SU-DHL-6 (cell line): ENCODE measurements around the gene RBM17.

Source experiments
- EZH2phosphoT487 ChIP-seq: fragments of 200-600 bp; sonication (generic), shearing (Covaris generic); conservative IDR thresholded peaks from 2 replicates; pipeline ENCODE4 v1.6.1; 2018; ENCODE audit warnings: mild to moderate bottlenecking, antibody characterized with exemption, low read length, moderate library complexity, mixed read lengths
- TF ChIP-seq, protein P1 (sequence below): fragments of 200-600 bp; sonication (generic); IDR thresholded peaks from one replicate; pipeline ENCODE4 v1.5.1; 2017; ENCODE audit warnings: antibody characterized with exemption, mild to moderate bottlenecking, low read length, moderate library complexity; ENCODE audit not compliant: insufficient read depth, poor library complexity, severe bottlenecking

DNA sequence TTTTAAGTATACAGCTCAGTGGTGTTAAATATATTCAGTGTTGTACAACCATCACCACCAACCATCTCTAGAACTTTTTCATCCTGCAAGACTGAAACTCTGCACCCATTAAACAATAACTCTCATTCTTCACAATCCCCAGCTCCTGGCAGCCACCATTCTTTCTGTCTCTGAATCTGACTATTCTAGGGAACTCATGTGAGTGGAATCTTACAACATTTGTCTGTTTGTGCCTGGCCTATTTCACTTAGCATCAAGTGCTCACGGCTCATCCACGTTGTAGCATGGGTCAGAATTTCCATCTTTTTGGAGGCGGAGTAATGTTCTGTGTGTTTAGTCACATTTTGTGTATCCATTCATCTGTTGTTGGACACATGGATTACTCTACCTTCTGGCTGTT lies 73.1 kb downstream of the RBM17 start:
- TF ChIP-seq, protein P1, sequence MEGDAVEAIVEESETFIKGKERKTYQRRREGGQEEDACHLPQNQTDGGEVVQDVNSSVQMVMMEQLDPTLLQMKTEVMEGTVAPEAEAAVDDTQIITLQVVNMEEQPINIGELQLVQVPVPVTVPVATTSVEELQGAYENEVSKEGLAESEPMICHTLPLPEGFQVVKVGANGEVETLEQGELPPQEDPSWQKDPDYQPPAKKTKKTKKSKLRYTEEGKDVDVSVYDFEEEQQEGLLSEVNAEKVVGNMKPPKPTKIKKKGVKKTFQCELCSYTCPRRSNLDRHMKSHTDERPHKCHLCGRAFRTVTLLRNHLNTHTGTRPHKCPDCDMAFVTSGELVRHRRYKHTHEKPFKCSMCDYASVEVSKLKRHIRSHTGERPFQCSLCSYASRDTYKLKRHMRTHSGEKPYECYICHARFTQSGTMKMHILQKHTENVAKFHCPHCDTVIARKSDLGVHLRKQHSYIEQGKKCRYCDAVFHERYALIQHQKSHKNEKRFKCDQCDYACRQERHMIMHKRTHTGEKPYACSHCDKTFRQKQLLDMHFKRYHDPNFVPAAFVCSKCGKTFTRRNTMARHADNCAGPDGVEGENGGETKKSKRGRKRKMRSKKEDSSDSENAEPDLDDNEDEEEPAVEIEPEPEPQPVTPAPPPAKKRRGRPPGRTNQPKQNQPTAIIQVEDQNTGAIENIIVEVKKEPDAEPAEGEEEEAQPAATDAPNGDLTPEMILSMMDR = no peak
- TF ChIP-seq EZH2phosphoT487 = no peak
